GM18858 (cell line): ENCODE measurements around the gene DUSP14.
"Not testable (repeated sequence)": the region's sequence is repeated elsewhere in the genome, so short reads cannot be mapped to it uniquely, and the experiment has no call there.

Experiments used
- ATAC-seq: cut with Tn5 transposase; IDR thresholded peaks from one replicate; pipeline ENCODE4 v1.9.1; 2021; ENCODE audit not compliant: unreplicated experiment

Gene DUSP14

GRCh38 chr17:37489197-37490001, at the start of gene DUSP14:
Gene DUSP14 (plus strand): TSS chr17:37489891. CDS start chr17:37512273, 22,382 bp downstream.
- no peak for ATAC-seq

GRCh38 chr17:37440424-37440823, 49.3 kb upstream of the DUSP14 start:
- no peak for ATAC-seq

GRCh38 chr17:37441369-37442014, 48.2 kb upstream of the DUSP14 start:
- not testable (repeated sequence) for ATAC-seq

- ATAC-seq = no peak
Measured at GRCh38 chr17:37446027-37446426, 43.7 kb upstream of the DUSP14 start.

GRCh38 chr17:37447641-37448040, 42.0 kb upstream of the DUSP14 start:
- no peak for ATAC-seq

GRCh38 chr17:37450112-37450511, 39.6 kb upstream of the DUSP14 start:
- ATAC-seq = no peak

GRCh38 chr17:37457801-37458200, 31.9 kb upstream of the DUSP14 start:
- not testable (repeated sequence) for ATAC-seq

GRCh38 chr17:37458805-37459204, 30.9 kb upstream of the DUSP14 start:
- ATAC-seq = no peak

GRCh38 chr17:37461668-37462067, 28.0 kb upstream of the DUSP14 start:
- ATAC-seq = no peak

- no peak for ATAC-seq
Measured at GRCh38 chr17:37462492-37462891, 27.2 kb upstream of the DUSP14 start.

- ATAC-seq = no peak
Measured at GRCh38 chr17:37463039-37463438, 26.7 kb upstream of the DUSP14 start.

- no peak for ATAC-seq
Measured at GRCh38 chr17:37465069-37465616, 24.5 kb upstream of the DUSP14 start.

GRCh38 chr17:37466471-37466870, 23.2 kb upstream of the DUSP14 start:
- no peak for ATAC-seq

- no peak for ATAC-seq
Measured at GRCh38 chr17:37470181-37470580, 19.5 kb upstream of the DUSP14 start.

- no peak for ATAC-seq
Measured at GRCh38 chr17:37475731-37476420, 13.8 kb upstream of the DUSP14 start.

- ATAC-seq = no peak
Measured at GRCh38 chr17:37476431-37477120, 13.1 kb upstream of the DUSP14 start.

GRCh38 chr17:37478187-37478586, 11.5 kb upstream of the DUSP14 start:
- no peak for ATAC-seq

- ATAC-seq = no peak
Measured at GRCh38 chr17:37479025-37479424, 10.7 kb upstream of the DUSP14 start.

- ATAC-seq = no peak
Measured at GRCh38 chr17:37480427-37480826, 9.3 kb upstream of the DUSP14 start.

- no peak for ATAC-seq
Measured at GRCh38 chr17:37481001-37481665, 8.6 kb upstream of the DUSP14 start.
